Measurements from ENCODE around the gene MYRFL.

MYRFL gene

DNA sequence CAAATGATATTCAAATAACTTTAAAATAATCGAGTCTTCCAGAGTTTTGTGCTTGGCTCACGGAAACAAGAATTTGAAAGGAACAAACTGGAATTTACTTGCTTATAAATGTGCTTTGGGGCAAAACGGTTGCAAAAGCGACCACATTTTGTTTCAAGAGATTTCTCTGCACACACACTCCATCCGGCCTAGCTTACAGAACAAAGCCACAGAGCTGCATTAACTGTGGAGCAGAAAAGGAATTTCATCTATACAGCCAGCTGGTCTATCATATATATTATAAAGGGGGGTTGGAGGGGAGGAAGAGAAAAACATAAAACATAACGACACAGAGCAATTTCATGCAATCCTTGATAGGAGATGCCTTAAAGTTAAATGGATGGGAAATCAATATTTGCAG is 153.0 kb downstream of the MYRFL start:
- DNase-seq (ENCODE audit: low read depth): no peak
- TF ChIP-seq, protein P1, sequence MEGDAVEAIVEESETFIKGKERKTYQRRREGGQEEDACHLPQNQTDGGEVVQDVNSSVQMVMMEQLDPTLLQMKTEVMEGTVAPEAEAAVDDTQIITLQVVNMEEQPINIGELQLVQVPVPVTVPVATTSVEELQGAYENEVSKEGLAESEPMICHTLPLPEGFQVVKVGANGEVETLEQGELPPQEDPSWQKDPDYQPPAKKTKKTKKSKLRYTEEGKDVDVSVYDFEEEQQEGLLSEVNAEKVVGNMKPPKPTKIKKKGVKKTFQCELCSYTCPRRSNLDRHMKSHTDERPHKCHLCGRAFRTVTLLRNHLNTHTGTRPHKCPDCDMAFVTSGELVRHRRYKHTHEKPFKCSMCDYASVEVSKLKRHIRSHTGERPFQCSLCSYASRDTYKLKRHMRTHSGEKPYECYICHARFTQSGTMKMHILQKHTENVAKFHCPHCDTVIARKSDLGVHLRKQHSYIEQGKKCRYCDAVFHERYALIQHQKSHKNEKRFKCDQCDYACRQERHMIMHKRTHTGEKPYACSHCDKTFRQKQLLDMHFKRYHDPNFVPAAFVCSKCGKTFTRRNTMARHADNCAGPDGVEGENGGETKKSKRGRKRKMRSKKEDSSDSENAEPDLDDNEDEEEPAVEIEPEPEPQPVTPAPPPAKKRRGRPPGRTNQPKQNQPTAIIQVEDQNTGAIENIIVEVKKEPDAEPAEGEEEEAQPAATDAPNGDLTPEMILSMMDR (conservative IDR thresholded peaks at IDR 0.05; ENCODE audit: control insufficient read depth, insufficient read depth, low read depth, low read length): no peak
- H3K4me3 ChIP-seq (ENCODE audit: control insufficient read depth, low read depth, low read length): no peak overlapping the region

DNA sequence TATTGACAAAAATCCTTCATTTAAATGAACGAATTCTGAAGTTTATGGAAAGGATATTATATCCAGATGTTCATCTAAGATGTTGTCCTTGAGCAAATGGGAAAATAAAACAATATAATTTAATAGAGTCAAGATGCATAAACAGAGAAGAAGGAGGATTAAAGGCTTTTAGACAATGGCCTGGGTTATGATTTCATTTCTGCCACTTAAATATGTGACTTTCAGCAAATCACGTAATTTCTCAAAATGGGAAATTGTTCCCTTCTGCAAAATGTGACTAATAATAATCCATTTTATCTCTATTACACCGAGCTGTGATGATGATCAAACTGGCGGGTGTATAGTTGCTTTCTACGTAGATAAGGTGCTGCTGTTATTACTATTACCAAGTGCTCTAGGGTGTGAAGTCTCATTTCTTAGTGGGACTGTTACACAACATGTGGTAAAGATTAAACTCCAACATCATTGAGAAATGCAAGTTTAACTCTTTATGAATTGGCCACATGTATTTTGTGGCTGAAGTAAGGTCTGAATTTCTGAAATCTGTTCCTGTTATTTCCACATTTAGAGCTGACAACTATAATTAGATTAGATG is 157.0 kb downstream of the MYRFL start:
- TF ChIP-seq, protein P1 (conservative IDR thresholded peaks at IDR 0.05; ENCODE audit: control insufficient read depth, insufficient read depth, low read depth, low read length): no peak
- DNase-seq (ENCODE audit: low read depth): peak; percentile 18
- no peak overlapping the region for H3K4me3 ChIP-seq (ENCODE audit: control insufficient read depth, low read depth, low read length)

DNA sequence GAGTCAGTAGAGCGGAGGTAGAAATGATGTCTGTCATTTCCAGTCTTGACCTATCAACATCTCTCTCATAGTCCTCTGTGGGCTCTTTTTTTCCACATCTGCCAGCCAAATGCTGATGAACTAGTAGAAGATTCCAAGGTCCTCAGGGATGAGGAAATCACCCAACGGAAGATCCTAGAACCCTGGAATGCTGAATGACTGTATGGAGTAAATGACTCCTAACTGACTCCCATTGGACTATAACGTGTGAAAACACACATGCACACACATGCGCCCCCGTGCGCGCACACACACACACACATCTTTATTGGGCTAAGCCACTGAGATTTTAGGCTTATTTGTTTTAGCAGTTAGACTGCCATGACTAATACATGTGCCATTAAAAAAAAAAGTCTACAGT is 159.2 kb downstream of the MYRFL start:
- DNase-seq (ENCODE audit: low read depth): peak; percentile 32
- TF ChIP-seq, protein P1 (conservative IDR thresholded peaks at IDR 0.05; ENCODE audit: control insufficient read depth, insufficient read depth, low read depth, low read length): no peak

DNA sequence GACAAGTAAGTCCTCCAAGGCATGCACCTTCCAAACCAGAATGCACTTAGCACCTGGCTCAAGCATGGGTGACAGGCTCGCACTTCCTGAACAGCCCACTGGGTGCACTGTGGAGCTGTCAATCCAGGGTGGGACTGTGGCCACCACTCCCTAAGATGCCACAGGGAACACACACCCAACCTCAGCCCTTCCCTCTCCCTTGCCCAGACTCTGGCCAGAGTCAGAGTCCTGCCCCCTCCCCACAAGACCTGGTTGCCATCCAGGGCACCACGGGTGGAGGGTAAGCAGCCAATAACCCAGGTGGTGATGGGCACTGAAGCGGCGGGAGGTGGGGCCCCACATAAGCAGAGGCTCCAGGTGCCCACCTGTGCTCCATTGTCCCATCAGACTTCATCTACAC is 160.6 kb downstream of the MYRFL start:
- TF ChIP-seq, protein P1 (conservative IDR thresholded peaks at IDR 0.05; ENCODE audit: control insufficient read depth, insufficient read depth, low read depth, low read length): peak; percentile 31
- no peak for DNase-seq (ENCODE audit: low read depth)
- no peak overlapping the region for H3K4me3 ChIP-seq (ENCODE audit: control insufficient read depth, low read depth, low read length)

More for the DNA sequence above, 159.2 kb downstream of the MYRFL start:
- H3K4me3 ChIP-seq (ENCODE audit: control insufficient read depth, low read depth, low read length): no peak overlapping the region

DNA sequence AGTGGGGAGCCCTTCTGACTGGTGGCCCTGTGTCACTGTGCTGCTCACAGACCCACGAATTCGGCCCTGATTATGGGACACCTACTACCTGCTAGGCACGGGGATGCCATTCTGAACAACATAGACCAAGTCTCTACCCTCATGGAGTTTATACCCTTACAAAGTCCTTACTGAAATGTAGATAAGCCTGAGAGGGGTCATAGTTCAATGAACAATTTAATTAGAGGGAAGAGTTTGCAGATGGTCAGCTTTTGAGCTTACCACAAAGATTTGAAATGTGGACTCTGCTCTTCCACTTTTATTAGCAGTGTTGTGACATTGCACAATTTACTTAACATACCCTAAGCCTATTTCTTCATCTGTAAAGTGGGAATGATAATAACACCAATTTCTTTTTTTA is 161.1 kb downstream of the MYRFL start:
- H3K4me3 ChIP-seq (ENCODE audit: control insufficient read depth, low read depth, low read length): no peak overlapping the region
- DNase-seq (ENCODE audit: low read depth): no peak

DNA sequence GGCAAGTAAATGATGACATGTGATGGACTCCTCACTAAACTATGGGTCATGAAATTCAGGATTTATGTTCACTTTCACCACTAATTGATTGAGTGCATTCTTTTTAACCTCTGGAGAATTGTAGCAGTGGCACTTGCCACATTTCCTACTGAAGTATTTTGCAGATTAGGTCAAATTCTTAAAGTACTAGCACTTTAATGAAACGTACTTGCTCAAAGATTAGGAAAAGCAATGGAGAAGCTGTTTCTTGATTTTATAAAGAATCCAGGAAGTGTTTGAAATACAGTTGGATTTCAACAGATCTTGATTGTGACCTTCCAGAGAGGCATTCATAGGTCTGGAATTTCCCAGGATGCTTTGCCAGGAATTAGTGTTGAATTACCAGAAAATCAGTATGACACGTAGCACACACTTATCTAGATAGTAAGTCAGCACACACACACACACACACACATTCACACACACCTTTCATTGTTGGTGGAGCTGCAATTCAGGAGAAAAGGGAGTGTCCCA is 162.6 kb downstream of the MYRFL start:
- DNase-seq (ENCODE audit: low read depth): peak; percentile 92
- peak overlapping the region; percentile 24 for H3K4me3 ChIP-seq (ENCODE audit: control insufficient read depth, low read depth, low read length)
- TF ChIP-seq, protein P1 (conservative IDR thresholded peaks at IDR 0.05; ENCODE audit: control insufficient read depth, insufficient read depth, low read depth, low read length): no peak

More for the DNA sequence above, 161.1 kb downstream of the MYRFL start:
- TF ChIP-seq, protein P1 (conservative IDR thresholded peaks at IDR 0.05; ENCODE audit: control insufficient read depth, insufficient read depth, low read depth, low read length): no peak
